Measurements from ENCODE around the gene KIF26A.

GRCh38 chr14:104138718-104139459 lies 502 bp downstream of the KIF26A start:
- TF ChIP-seq CTCF (IDR thresholded peaks at IDR 0.05) (no peak), EZH2 (IDR thresholded peaks at IDR 0.05; ENCODE audit: borderline replicate concordance, insufficient read depth, low read depth, low read length, poor library complexity, severe bottlenecking) (no peak)
